AML-193 (cell line): Measurements from ENCODE around the gene ZNHIT3.
"Not testable (repeated sequence)": the region's sequence is repeated elsewhere in the genome, so short reads cannot be mapped to it uniquely, and the experiment has no call there.

ENCODE experiments used
- DNase-seq, 2 experiments: peaks; one replicate each; lab custom pipeline; 2025; lab: John Stamatoyannopoulos, UW

The ZNHIT3 gene

DNA sequence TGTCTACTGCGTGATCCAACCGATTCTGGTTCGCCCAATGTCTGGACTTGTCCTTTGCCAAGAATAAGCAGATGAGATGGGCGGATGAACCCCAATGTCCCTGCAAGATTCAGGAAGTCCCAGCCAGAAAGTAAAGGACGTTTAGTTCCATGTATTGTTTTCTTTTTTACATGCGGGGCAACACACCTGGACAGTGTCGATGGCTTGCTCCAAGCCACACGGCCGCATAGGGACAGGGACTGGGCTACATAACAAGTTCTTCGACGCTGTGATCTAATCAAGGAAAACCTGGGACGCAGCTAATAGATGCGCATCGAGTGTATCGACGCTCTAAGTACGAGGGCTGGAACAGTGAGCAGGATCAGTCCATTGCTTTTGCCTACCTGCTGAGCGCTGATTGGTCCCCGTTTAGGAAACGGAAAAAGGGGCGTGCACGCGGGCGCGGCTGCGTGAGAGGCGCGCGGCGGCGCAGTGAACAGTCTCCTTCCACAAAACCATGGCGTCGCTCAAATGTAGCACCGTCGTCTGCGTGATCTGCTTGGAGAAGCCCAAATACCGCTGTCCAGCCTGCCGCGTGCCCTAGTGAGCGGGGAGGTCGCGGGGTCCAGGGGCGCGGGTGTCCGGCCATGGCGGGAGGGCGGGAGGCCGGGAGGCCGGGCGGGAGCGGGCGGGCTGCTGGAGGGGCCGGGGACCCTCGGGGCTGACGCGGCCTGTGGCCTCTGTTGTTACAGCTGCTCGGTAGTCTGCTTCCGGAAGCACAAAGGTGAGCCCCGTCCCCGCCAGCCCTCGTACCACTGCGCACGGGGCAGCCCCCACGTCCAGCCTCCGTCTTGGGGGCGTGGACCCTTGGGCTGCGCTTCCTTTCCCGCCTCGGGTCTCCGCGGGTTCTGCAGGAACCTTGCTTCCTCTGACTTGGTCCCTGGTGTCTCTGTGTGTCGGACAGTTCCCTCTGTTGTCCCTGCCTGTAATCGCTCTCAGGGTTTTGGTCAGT lies at the start of gene ZNHIT3:
TSS of gene ZNHIT3 (plus strand) at position 478 of the 991 bp plus-strand sequence. CDS start at position 497, 19 bp downstream.
- peak; percentile 98 to 99 for DNase-seq

- DNase-seq, result not testable (repeated sequence)
Observed at GRCh38 chr17:36441792-36442191, 44.7 kb upstream of the ZNHIT3 start.

DNA sequence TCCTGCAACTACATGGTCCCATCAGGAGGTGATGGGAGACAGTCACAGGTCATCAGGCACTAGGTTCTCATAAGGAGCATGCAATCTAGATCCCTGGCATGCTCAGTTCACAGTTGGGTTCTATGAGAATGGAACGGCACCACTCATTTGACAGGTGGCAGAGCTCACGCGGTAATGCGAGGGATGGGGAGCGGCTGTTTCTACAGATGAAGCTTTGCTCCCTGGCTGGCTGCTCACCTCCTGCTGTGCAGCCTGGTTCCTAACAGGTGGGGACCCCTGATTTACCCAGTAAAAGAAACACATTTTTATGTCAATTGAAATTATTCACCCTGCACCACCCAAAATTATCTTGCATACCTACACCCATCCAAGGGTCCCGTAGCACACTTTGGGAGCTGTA lies 42.7 kb upstream of the ZNHIT3 start:
- DNase-seq, result no peak

- DNase-seq, result not testable (repeated sequence)
Observed at GRCh38 chr17:36449997-36450396, 36.5 kb upstream of the ZNHIT3 start.

- not testable (repeated sequence) for DNase-seq
Observed at GRCh38 chr17:36452888-36453287, 33.6 kb upstream of the ZNHIT3 start.

- not testable (repeated sequence) for DNase-seq
Observed at GRCh38 chr17:36457701-36458100, 28.8 kb upstream of the ZNHIT3 start.

DNA sequence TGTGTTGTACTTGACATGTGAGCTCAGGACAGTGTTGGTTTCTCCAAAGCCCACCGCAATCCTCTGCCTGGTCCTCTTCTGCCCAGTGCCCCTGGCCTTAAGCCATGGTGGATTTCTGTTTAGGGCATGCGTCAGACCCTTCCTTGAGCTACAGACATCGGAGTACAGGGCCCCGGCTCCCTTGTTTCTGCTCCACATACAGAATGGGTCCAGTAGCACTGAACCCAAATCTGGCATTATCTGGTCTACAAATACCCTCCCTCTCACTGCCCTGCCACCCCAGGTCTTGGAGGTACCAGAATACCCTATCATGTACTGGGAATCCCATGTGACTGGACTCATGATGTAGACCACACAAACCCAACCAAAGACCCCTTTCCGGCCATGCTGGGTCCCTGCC lies 27.4 kb upstream of the ZNHIT3 start:
- DNase-seq, result no peak

DNA sequence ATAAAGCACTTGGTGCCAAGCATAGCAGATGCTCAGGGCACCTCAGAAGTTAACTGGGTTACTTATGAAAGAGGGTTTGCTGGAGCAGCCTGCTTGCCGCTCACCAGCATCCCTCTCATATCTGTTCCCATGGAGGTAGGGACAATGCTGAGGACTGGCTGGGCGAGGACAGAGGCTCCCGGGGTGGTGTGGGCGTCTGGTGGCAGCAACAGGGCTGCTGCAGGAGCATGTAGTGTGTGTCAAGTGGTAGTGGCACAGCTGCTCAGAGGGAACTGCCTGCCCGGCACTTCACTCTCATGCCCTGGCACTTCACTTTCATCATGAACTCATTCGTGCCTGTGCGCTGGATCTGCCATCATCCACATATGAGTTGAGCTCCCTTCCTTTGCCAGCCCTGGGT lies 26.9 kb upstream of the ZNHIT3 start:
- no peak for DNase-seq

- DNase-seq, result no peak
Observed at GRCh38 chr17:36460265-36460937, 26.1 kb upstream of the ZNHIT3 start.

- DNase-seq, result no peak
Observed at GRCh38 chr17:36461330-36462110, 25.0 kb upstream of the ZNHIT3 start.

- DNase-seq, result no peak
Observed at GRCh38 chr17:36463916-36464764, 22.3 kb upstream of the ZNHIT3 start.

DNA sequence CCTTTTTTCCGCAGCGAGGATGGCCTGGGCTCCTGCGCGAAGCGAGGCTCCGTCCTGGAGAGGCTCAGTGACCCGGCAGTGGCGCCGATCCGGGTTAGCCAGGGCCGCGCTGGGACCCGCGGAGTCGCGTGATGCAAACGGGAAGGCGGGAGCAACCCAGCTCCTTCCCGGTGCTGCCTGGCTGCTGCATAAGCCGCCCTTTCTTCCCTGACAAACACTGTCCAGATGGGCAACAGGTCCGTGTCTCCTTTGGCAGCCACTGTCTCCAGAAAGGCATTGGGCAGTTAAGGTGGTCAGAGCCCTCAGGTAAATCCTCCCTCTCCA lies 21.8 kb upstream of the ZNHIT3 start:
- no peak for DNase-seq

DNA sequence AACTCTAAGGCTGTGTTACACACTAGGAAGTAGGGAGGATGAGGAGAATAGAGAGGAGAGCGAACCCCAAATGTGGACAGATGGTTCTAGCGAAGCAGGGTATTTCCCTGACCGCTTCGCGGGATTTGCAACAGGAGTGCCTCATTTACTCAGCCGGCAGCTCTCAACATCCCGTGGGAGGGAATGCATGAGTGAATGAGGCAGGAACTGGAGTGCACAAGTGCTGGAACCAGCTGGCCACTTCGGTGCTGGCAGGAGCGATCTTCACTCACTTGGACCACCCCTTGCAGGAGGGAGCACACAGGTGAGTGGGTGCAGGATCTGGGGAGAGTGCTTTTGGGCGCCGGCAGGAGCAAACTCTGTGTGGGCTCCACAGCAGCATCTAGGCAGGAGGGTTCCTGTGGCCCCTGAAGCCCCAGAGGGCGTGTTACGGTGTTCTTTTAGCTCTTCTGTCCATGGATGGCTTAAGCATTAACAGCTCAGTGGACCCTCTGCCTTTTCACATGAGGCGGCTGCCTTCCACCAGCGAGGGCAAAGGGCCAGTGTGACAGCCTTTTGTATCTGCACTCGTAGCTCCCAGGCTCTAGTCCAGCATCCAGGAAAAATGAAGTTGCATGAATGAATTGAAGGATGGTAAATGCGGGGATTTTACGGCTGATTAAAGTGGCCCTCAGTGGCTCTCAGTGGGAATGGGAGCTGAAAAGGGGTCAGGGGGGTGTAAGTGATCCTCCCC lies 17.4 kb upstream of the ZNHIT3 start:
- DNase-seq, result no peak

DNA sequence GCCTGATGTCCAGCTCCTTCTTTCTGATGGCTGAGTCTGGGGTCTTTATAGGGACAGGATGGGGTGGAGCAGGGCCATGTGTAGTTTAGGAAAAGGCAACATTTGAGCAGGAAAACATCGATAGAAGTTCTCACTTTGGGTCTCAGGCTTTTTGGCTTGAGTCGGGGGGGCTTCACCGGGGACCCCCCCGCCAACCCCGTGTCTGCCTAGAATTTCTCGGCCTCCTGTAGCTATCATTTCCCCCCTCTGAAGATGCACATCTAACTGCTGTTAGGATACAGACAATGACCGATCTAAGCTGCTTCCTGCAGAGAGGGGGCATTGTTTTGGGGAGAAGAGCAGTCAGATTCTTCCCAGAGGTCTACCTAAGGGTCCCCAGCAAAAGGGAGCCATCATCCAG lies 16.7 kb upstream of the ZNHIT3 start:
- no peak for DNase-seq

- no peak for DNase-seq
Observed at GRCh38 chr17:36470499-36470898, 16.0 kb upstream of the ZNHIT3 start.

DNA sequence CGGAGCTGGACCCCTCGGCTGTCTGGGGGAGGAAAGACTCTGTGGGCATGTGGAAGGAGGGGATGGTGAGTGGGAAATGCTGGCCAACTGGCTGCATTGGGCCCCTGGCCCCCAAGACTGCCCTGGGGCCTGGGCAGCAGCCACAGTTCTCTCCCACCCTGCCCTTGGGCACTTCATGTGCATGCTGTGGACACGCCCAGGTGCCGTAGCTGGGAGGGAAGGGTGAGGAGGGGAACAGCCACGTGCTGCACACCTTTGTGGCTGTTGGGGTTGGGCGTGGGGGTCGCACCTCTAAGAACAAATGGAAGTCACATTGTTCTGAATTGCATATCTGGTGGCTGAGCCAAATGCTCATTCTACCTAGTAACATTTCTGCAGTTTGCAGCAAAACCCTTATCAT lies 11.9 kb upstream of the ZNHIT3 start:
- DNase-seq, result no peak

DNA sequence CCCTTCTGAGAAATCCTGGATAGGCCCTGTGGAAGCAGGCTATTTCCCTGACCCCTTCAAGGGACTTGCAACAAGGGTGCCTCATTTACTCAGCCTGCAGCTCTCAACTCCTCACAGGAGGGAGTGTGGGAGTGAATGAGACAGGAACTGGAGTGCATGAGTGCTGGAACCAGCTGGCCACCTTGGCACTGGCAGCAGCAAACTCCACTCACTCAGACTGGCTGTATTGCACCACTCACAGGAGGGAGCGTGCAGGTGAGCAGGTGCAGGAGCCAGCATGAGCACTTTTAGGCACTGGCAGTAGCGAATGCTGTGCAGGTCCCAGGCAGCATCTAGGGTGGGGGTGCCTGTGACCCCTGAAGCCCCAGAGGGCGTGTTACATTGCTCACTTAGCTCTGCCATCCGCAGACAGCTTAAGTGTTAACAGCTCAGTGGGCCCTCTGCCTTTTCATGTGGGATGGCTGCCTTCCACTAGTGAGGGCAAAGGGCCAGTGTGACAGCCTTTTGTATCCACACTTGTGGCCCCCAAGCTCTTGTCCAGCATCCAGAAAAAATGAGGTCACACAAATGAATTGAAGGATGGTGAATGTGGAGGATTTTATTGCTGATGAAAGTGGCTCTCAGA lies 11.0 kb upstream of the ZNHIT3 start:
- DNase-seq, result no peak

DNA sequence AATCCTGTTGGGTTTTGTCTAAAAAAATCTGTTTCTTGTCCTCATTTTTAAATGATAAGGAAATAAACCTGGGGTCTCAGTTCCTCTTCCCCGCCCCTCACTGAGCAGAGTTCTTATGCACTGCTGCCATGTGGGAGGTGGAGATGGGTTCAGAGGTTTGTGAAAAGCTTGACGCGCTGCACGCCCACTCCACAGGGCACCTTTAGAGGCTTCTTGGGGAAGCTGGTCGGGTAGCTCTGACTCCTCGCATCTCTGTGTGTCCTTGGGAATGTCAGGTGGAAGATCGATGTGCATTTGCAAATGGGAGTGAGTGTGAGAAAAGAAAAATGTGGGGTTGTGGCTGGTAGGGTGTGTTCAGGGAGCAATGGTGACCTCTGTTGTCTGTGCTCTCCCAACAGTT lies 4.7 kb upstream of the ZNHIT3 start:
- DNase-seq, result no peak

GRCh38 chr17:36482611-36483504 lies 3.6 kb upstream of the ZNHIT3 start:
- peak; percentile 33 to 47 for DNase-seq
